ENCODE results near the gene FRMPD2. TPM values are rescaled to one million over a fixed set of nuclear protein-coding genes. Genes with fewer than 3 reads are reported as not detected.

FRMPD2 gene
- total and polyA plus RNA-seq, 2 donors (not counting 3 experiments of a cell fraction or from before 2014, with no cell fraction given), result 0.42 TPM; not detected in 1

DNA sequence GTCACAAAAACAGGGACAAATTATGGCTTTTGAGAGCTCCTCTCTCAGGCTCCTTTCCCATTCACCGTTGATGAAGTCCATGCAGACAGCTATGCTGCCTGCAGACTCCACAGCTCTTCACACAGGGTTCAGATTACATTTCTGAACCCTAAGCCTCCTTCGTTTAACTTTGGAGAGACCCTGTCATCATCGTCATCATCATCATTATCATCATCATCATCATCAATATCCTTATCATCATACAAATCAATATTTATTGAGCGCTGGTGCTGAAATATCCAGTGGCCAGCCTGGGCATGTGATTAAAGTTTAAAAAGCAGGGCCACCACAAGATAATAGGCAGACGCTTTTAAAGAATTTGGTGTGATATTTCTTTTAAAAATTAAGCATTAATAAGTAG is 66.6 kb downstream of the FRMPD2 start:
- no peak for DNase-seq (ENCODE audit: low read depth, low spot score)
- no peak overlapping the region for H3K27ac ChIP-seq (ENCODE audit: insufficient read depth, low read depth, low read length)
- no peaks in the 10 kb centered on the region for H3K79me2 ChIP-seq (ENCODE audit: control insufficient read depth, insufficient read depth, low read length)
- dilution Hi-C loops (cut with MboI; ENCODE audit: extremely low pct_ligation_motif_present, low sequenced_read_pairs) (no loop called here), intact Hi-C loops (cut with micrococcal nuclease) (loop anchor here (1.0 kb wide), 1 partner anchor 21 kb away; no protein-coding TSS in a partner anchor)
- H3K27me3 ChIP-seq (ENCODE audit: control insufficient read depth in 2 of 2, insufficient read depth in 2 of 2, low read length in 2 of 2), result peaks cover 3 to 8% of the 10 kb centered on the region in 2 experiments
- H2AFZ ChIP-seq (ENCODE audit: low read depth, low read length), result no peak overlapping the region
- POLR2A ChIA-PET, result no interaction called here
- no peak overlapping the region for H3K4me3 ChIP-seq (replicated peaks in 1 of 3; ENCODE audit: insufficient read depth in 1 of 3, low read depth in 1 of 3, low read length in 3 of 3)
- no peaks in the 10 kb centered on the region for H3K9me1 ChIP-seq (replicated peaks; ENCODE audit: control insufficient read depth, extremely low read depth, insufficient read depth, low read length)
- no peaks in the 10 kb centered on the region for H3K9me3 ChIP-seq (replicated peaks; ENCODE audit: control insufficient read depth, insufficient read depth, low read length)
- H4K20me1 ChIP-seq (replicated peaks; ENCODE audit: control insufficient read depth, extremely low read depth, insufficient read depth, low read length), result no peaks in the 10 kb centered on the region
- H3K4me2 ChIP-seq (ENCODE audit: insufficient read depth, low read length), result no peak overlapping the region
- H3K4me1 ChIP-seq (ENCODE audit: control insufficient read depth, extremely low read depth, insufficient read depth, low read length), result no peaks in the 10 kb centered on the region
- FAIRE-seq, result no peak
- TF ChIP-seq GATA2 (IDR thresholded peaks at IDR 0.05; ENCODE audit: insufficient read depth, insufficient read length, low read depth, low read length), result no peak
- TF ChIP-seq POLR2A (IDR thresholded peaks at IDR 0.05; ENCODE audit: low read depth, low read length), result no peak
- no peak for TF ChIP-seq MYC (IDR thresholded peaks at IDR 0.05; ENCODE audit: low read depth, low read length)
- no peak for TF ChIP-seq FOS (IDR thresholded peaks at IDR 0.05; ENCODE audit: borderline replicate concordance, insufficient read depth, low read length)
- no peak for TF ChIP-seq POLR2AphosphoS5 (IDR thresholded peaks at IDR 0.05; ENCODE audit: insufficient read depth, low read depth, low read length)
- TF ChIP-seq, protein P1, sequence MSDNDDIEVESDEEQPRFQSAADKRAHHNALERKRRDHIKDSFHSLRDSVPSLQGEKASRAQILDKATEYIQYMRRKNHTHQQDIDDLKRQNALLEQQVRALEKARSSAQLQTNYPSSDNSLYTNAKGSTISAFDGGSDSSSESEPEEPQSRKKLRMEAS (IDR thresholded peaks at IDR 0.05; ENCODE audit: insufficient read depth, insufficient read length), result no peak
- no peak for TF ChIP-seq EZH2 (IDR thresholded peaks at IDR 0.05; ENCODE audit: borderline replicate concordance, low read depth, low read length, severe bottlenecking)
- no peak for TF ChIP-seq JUN (IDR thresholded peaks at IDR 0.05; ENCODE audit: borderline replicate concordance, insufficient read depth, insufficient read length, low read depth)
- TF ChIP-seq, protein P2, sequence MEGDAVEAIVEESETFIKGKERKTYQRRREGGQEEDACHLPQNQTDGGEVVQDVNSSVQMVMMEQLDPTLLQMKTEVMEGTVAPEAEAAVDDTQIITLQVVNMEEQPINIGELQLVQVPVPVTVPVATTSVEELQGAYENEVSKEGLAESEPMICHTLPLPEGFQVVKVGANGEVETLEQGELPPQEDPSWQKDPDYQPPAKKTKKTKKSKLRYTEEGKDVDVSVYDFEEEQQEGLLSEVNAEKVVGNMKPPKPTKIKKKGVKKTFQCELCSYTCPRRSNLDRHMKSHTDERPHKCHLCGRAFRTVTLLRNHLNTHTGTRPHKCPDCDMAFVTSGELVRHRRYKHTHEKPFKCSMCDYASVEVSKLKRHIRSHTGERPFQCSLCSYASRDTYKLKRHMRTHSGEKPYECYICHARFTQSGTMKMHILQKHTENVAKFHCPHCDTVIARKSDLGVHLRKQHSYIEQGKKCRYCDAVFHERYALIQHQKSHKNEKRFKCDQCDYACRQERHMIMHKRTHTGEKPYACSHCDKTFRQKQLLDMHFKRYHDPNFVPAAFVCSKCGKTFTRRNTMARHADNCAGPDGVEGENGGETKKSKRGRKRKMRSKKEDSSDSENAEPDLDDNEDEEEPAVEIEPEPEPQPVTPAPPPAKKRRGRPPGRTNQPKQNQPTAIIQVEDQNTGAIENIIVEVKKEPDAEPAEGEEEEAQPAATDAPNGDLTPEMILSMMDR (IDR thresholded peaks at IDR 0.05; ENCODE audit: extremely low read depth in 1 of 2, insufficient read depth in 1 of 2, low read depth in 1 of 2, low read length in 2 of 2), result no peak
- CTCF ChIA-PET, result no interaction called here
- H3K36me3 ChIP-seq (ENCODE audit: control insufficient read depth in 2 of 2, extremely low read depth in 1 of 2, insufficient read depth in 2 of 2, low read length in 2 of 2), result no peaks in the 10 kb centered on the region
- no peak overlapping the region for H3K9ac ChIP-seq (replicated peaks; ENCODE audit: extremely low read depth, insufficient read depth, low read length)
- no TSS peak for BruUV-seq (replicated peaks)

Measured in endothelial cell of umbilical vein (primary cell).